KBM-7 (cell line): ENCODE results near the gene SCRT2.

Experiments
- DNase-seq: peaks from one replicate; pipeline ENCODE4 v3.0.0-alpha.2; 2015
- in situ Hi-C: fragments of 300-500 bp; cut with MboI; formaldehyde crosslinking; loops from 2 replicates; pipeline ENCODE4 v1.14.3; 2020; ENCODE audit warnings: low sequenced_read_pairs, low pct_unique_long_range_greater_than_20kb, mixed read lengths

The SCRT2 gene

GRCh38 chr20:676967-677366 lies 1.4 kb upstream of the SCRT2 start:
- no peak for DNase-seq
- in situ Hi-C loops: no loop called here

- peak; percentile 56 for DNase-seq
- in situ Hi-C loops: no loop called here
These were observed 824 bp upstream of the SCRT2 start for GRCh38 chr20:676315-676937.

- in situ Hi-C loops: no loop called here
- DNase-seq: no peak
These were observed 559 bp downstream of the SCRT2 start for GRCh38 chr20:675033-675452.

GRCh38 chr20:673603-674001 lies 2.0 kb downstream of the SCRT2 start:
- DNase-seq: no peak
- in situ Hi-C loops: no loop called here

GRCh38 chr20:672963-673602 lies 2.5 kb downstream of the SCRT2 start:
- no peak for DNase-seq
- in situ Hi-C loops: no loop called here

- DNase-seq: peak; percentile 47
- in situ Hi-C loops: no loop called here
These were observed 4.2 kb downstream of the SCRT2 start for GRCh38 chr20:671252-672030.

GRCh38 chr20:669573-669972 lies 6.0 kb downstream of the SCRT2 start:
- DNase-seq: no peak

GRCh38 chr20:668638-669037 lies 7.0 kb downstream of the SCRT2 start:
- in situ Hi-C loops: no loop called here

More at GRCh38 chr20:669573-669972, 6.0 kb downstream of the SCRT2 start:
- in situ Hi-C loops: no loop called here

GRCh38 chr20:668050-668449 lies 7.6 kb downstream of the SCRT2 start:
- in situ Hi-C loops: no loop called here
- DNase-seq: no peak

More at GRCh38 chr20:668638-669037, 7.0 kb downstream of the SCRT2 start:
- no peak for DNase-seq

- in situ Hi-C loops: no loop called here
- DNase-seq: peak; percentile 46
These were observed 8.1 kb downstream of the SCRT2 start for GRCh38 chr20:667351-668034.

- in situ Hi-C loops: no loop called here
- no peak for DNase-seq
These were observed 8.7 kb downstream of the SCRT2 start for GRCh38 chr20:666877-667276.

GRCh38 chr20:665276-665675 lies 10.3 kb downstream of the SCRT2 start:
- in situ Hi-C loops: no loop called here
- DNase-seq: no peak

GRCh38 chr20:664576-664975 lies 11.0 kb downstream of the SCRT2 start:
- no peak for DNase-seq
- in situ Hi-C loops: no loop called here

GRCh38 chr20:664151-664550 lies 11.5 kb downstream of the SCRT2 start:
- in situ Hi-C loops: no loop called here
- no peak for DNase-seq

GRCh38 chr20:663315-664090 lies 12.1 kb downstream of the SCRT2 start:
- in situ Hi-C loops: no loop called here
- no peak for DNase-seq

GRCh38 chr20:662277-663192 lies 13.1 kb downstream of the SCRT2 start:
- DNase-seq: no peak
- in situ Hi-C loops: no loop called here

- DNase-seq: no peak
- in situ Hi-C loops: no loop called here
These were observed 13.9 kb downstream of the SCRT2 start for GRCh38 chr20:661474-662270.
